Measurements from ENCODE around the gene RANBP9. TPM values are rescaled to one million over a fixed set of nuclear protein-coding genes. Genes with fewer than 3 reads are reported as not detected.

RANBP9 gene
- total and polyA plus RNA-seq, 2 of the 13 experiments (the other 11 are each of a cell fraction or from before 2014, with no cell fraction given): 26.6 to 30.6 TPM

GRCh38 chr6:13614926-13615791, 96.5 kb downstream of the RANBP9 start, which contains the start of gene NOL7 (continued):
- TF ChIP-seq, protein P1, sequence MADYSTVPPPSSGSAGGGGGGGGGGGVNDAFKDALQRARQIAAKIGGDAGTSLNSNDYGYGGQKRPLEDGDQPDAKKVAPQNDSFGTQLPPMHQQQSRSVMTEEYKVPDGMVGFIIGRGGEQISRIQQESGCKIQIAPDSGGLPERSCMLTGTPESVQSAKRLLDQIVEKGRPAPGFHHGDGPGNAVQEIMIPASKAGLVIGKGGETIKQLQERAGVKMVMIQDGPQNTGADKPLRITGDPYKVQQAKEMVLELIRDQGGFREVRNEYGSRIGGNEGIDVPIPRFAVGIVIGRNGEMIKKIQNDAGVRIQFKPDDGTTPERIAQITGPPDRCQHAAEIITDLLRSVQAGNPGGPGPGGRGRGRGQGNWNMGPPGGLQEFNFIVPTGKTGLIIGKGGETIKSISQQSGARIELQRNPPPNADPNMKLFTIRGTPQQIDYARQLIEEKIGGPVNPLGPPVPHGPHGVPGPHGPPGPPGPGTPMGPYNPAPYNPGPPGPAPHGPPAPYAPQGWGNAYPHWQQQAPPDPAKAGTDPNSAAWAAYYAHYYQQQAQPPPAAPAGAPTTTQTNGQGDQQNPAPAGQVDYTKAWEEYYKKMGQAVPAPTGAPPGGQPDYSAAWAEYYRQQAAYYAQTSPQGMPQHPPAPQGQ (CRISPR knock-in tag; IDR thresholded peaks at IDR 0.05; ENCODE audit: borderline replicate concordance): 0 out of 2 replicates have a peak, but pooled peaks have one; percentile 55
- TF ChIP-seq SOX5 (CRISPR knock-in tag; IDR thresholded peaks at IDR 0.05; ENCODE audit: borderline replicate concordance) (peak; percentile 73), ZNF629 (CRISPR knock-in tag; conservative IDR thresholded peaks at IDR 0.05) (peak; percentile 43; the same call in 1 of the 2 replicates), ZNF839 (CRISPR knock-in tag; IDR thresholded peaks at IDR 0.05; ENCODE audit: borderline replicate concordance) (peak; percentile 99), SMAD1 (CRISPR knock-in tag; IDR thresholded peaks at IDR 0.05; ENCODE audit: borderline replicate concordance, low read depth) (peak; percentile 99; the same call in 1 of the 2 replicates), GABPA (IDR thresholded peaks at IDR 0.05; ENCODE audit: low read depth, low read length) (peak; percentile 86), GABPA (CRISPR knock-in tag; IDR thresholded peaks at IDR 0.05; ENCODE audit: low read depth) (peak; percentile 96), IRF2 (CRISPR knock-in tag; IDR thresholded peaks at IDR 0.05) (peak; percentile 99), DNMT3B (CRISPR knock-in tag; conservative IDR thresholded peaks at IDR 0.05) (peak; percentile 42), ZNF790 (CRISPR knock-in tag; IDR thresholded peaks at IDR 0.05; ENCODE audit: borderline replicate concordance) (peak; percentile 91), TEAD3 (CRISPR knock-in tag; optimal IDR thresholded peaks at IDR 0.05; ENCODE audit: borderline replicate concordance) (peak; percentile 78), TFDP1 (CRISPR knock-in tag; IDR thresholded peaks at IDR 0.05; ENCODE audit: borderline replicate concordance) (peak; percentile 86), ELK4 (CRISPR knock-in tag; IDR thresholded peaks at IDR 0.05; ENCODE audit: borderline replicate concordance) (peak; percentile 72; the same call in 1 of the 2 replicates), ZMAT3 (CRISPR knock-in tag; conservative IDR thresholded peaks at IDR 0.05) (peak; percentile 99)
- TF ChIP-seq, protein P2, sequence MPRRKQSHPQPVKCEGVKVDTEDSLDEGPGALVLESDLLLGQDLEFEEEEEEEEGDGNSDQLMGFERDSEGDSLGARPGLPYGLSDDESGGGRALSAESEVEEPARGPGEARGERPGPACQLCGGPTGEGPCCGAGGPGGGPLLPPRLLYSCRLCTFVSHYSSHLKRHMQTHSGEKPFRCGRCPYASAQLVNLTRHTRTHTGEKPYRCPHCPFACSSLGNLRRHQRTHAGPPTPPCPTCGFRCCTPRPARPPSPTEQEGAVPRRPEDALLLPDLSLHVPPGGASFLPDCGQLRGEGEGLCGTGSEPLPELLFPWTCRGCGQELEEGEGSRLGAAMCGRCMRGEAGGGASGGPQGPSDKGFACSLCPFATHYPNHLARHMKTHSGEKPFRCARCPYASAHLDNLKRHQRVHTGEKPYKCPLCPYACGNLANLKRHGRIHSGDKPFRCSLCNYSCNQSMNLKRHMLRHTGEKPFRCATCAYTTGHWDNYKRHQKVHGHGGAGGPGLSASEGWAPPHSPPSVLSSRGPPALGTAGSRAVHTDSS (CRISPR knock-in tag; conservative IDR thresholded peaks at IDR 0.05): peak; percentile 31; the same call in 1 of the 2 replicates
- TF ChIP-seq, protein P3, sequence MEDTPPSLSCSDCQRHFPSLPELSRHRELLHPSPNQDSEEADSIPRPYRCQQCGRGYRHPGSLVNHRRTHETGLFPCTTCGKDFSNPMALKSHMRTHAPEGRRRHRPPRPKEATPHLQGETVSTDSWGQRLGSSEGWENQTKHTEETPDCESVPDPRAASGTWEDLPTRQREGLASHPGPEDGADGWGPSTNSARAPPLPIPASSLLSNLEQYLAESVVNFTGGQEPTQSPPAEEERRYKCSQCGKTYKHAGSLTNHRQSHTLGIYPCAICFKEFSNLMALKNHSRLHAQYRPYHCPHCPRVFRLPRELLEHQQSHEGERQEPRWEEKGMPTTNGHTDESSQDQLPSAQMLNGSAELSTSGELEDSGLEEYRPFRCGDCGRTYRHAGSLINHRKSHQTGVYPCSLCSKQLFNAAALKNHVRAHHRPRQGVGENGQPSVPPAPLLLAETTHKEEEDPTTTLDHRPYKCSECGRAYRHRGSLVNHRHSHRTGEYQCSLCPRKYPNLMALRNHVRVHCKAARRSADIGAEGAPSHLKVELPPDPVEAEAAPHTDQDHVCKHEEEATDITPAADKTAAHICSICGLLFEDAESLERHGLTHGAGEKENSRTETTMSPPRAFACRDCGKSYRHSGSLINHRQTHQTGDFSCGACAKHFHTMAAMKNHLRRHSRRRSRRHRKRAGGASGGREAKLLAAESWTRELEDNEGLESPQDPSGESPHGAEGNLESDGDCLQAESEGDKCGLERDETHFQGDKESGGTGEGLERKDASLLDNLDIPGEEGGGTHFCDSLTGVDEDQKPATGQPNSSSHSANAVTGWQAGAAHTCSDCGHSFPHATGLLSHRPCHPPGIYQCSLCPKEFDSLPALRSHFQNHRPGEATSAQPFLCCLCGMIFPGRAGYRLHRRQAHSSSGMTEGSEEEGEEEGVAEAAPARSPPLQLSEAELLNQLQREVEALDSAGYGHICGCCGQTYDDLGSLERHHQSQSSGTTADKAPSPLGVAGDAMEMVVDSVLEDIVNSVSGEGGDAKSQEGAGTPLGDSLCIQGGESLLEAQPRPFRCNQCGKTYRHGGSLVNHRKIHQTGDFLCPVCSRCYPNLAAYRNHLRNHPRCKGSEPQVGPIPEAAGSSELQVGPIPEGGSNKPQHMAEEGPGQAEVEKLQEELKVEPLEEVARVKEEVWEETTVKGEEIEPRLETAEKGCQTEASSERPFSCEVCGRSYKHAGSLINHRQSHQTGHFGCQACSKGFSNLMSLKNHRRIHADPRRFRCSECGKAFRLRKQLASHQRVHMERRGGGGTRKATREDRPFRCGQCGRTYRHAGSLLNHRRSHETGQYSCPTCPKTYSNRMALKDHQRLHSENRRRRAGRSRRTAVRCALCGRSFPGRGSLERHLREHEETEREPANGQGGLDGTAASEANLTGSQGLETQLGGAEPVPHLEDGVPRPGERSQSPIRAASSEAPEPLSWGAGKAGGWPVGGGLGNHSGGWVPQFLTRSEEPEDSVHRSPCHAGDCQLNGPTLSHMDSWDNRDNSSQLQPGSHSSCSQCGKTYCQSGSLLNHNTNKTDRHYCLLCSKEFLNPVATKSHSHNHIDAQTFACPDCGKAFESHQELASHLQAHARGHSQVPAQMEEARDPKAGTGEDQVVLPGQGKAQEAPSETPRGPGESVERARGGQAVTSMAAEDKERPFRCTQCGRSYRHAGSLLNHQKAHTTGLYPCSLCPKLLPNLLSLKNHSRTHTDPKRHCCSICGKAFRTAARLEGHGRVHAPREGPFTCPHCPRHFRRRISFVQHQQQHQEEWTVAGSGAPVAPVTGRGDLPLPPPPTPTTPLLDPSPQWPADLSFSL (CRISPR knock-in tag; IDR thresholded peaks at IDR 0.05): 0 out of 2 replicates have a peak, but pooled peaks have one; percentile 17
